ENCODE data around the gene TM9SF1.
"Not testable (repeated sequence)": the region's sequence is repeated elsewhere in the genome, so short reads cannot be mapped to it uniquely, and the experiment has no call there.

The TM9SF1 gene

GRCh38 chr14:24219521-24219920, 24.3 kb upstream of the TM9SF1 start:
- DNase-seq (ENCODE audit: low read depth) = no peak
- TF ChIP-seq, protein P1, sequence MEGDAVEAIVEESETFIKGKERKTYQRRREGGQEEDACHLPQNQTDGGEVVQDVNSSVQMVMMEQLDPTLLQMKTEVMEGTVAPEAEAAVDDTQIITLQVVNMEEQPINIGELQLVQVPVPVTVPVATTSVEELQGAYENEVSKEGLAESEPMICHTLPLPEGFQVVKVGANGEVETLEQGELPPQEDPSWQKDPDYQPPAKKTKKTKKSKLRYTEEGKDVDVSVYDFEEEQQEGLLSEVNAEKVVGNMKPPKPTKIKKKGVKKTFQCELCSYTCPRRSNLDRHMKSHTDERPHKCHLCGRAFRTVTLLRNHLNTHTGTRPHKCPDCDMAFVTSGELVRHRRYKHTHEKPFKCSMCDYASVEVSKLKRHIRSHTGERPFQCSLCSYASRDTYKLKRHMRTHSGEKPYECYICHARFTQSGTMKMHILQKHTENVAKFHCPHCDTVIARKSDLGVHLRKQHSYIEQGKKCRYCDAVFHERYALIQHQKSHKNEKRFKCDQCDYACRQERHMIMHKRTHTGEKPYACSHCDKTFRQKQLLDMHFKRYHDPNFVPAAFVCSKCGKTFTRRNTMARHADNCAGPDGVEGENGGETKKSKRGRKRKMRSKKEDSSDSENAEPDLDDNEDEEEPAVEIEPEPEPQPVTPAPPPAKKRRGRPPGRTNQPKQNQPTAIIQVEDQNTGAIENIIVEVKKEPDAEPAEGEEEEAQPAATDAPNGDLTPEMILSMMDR (IDR thresholded peaks at IDR 0.05; ENCODE audit: low read depth, low read length, missing control alignments) = no peak
- H3K4me3 ChIP-seq (ENCODE audit: low read depth, low read length) = no peak overlapping the region

DNA sequence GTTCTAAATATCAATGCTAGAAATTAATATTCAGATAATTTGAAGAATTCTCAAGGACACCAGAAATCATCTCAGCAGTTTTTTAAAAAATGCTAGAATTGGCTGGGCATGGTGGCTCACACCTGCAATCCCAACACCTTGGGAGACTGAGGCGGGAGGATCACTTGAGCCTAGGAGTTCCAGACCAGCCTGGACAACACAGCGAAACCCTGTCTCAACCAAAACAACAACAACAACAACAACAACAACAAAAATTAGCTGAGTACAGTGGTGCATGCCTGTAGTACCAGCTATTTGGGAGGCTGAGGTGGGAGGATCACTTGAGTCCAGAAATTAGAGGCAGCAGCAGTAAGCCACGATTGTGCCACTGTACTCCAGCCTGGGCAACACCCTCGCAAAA, 23.8 kb upstream of the TM9SF1 start:
- TF ChIP-seq, protein P1 (IDR thresholded peaks at IDR 0.05; ENCODE audit: low read depth, low read length, missing control alignments) = no peak
- DNase-seq (ENCODE audit: low read depth) = no peak
- H3K4me3 ChIP-seq (ENCODE audit: low read depth, low read length) = no peak overlapping the region

DNA sequence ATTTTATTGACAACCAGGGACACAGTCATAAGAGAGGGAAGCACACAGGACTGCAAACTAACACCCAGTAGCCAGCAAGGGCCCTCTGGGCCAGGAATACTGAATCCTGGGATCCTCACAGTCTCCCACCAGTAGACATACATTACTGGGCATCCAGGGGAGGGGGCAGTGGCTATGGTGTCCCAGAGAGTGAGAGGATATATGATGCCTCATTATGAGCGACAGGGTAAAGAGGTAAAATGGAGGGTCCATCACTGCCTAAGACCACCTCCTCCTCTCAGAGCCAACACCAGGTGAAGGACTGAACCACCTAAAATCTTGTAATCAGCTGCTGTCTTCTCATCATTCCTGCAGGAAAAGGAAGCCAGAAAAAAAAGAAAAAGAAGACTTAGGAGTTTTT, 21.6 kb upstream of the TM9SF1 start:
- not testable (repeated sequence) for H3K4me3 ChIP-seq (ENCODE audit: low read depth, low read length); DNase-seq (ENCODE audit: low read depth)

GRCh38 chr14:24216345-24216699, 21.1 kb upstream of the TM9SF1 start:
- peak overlapping the region; percentile 81 for H3K4me3 ChIP-seq (ENCODE audit: low read depth, low read length)
- DNase-seq (ENCODE audit: low read depth) = no peak
- TF ChIP-seq, protein P1 (IDR thresholded peaks at IDR 0.05; ENCODE audit: low read depth, low read length, missing control alignments) = no peak

DNA sequence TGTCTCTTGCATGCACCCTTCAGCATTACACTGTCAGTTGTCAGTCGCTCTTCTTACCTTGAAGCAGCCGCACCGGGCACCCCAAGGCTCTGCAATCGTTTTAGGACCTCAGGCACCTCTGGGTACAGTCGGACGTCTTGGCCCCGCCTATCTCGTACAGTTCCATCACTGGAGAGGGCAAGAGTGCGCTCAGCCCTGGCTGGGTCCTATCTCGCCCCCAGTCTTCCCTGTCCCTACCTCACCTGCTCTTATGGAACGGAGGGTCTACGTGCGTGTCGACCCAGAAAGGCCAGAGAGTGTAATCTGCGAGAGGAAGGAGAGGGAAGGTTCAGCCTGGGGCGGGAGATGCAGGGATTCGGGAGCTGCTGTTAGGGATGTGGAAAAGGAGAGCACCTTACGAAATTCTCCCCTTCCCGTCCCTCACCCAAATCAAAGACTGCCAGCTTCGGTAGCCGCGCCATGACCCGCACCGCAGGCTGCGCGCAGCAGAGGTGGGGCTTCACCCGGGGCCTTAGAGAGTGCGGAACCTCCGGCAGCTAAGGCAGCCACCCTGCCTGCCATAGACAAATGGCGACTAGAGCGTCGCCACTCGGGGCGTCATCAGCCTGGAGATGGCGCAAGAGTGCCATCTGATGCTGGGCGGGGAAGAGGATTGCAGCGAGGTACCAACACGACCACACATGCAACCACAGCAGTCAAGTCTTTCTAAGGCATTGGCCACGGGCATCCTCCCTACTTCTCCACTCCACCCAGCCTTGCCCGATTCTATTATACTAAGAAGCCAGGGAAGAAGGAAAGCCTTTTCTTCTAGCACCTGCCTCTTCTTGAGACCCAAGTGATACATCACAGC, 20.5 kb upstream of the TM9SF1 start, which contains the start of gene MDP1:
Gene MDP1 (minus strand): TSS at position 572 of the 850 bp plus-strand sequence. CDS start 111 bp downstream, at position 461.
- DNase-seq (ENCODE audit: low read depth) = peak; percentile 74
- peak within 1 kb of the TSS; percentile 81 for H3K4me3 ChIP-seq (ENCODE audit: low read depth, low read length)
- TF ChIP-seq, protein P1 (IDR thresholded peaks at IDR 0.05; ENCODE audit: low read depth, low read length, missing control alignments) = peak; percentile 88

DNA sequence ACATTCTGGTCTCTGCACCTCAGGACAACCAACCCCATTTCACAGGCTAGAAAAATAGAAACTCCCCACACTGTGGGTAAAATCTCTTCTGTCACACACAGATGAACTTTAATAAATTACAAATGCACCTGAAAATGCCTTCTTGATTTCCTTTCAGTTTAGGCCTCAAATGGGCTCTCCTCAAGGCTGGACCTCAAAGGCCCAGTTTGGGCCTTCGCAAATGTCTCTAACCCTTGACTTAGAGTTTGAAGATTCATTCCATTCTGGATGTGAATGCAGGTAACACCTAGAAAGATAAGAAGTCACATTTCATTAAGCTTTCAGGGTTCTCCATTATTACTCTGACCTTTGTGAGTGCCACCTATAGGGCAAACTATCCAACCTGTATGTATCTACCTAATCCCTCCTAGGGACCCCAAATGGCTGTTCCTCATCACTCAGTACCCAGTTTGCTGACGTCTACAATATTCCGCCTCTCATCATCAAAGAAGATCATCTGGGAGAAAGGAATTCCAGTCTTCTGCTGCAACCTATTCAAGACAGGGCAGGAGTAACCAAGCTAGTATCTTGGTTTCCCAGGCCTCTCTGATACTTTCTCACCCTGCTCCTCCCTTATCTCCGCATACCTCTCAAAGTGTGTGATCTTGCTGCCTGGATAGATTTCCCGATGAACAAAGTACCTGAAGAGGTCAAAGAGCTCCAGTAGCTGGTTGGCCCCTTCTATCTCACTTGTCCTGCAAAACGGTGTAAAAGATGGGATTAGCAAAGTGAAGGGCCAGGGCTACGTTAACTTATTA, 18.8 kb upstream of the TM9SF1 start:
- peak overlapping the region; percentile 86 for H3K4me3 ChIP-seq (ENCODE audit: low read depth, low read length)
- TF ChIP-seq, protein P1 (IDR thresholded peaks at IDR 0.05; ENCODE audit: low read depth, low read length, missing control alignments) = peak; percentile 6
- no peak for DNase-seq (ENCODE audit: low read depth)
